Measurements from ENCODE around the gene HLA-C. TPM values are rescaled to one million over a fixed set of nuclear protein-coding genes. Genes with fewer than 3 reads are reported as not detected.

The HLA-C gene
- total and polyA plus RNA-seq, 9 of the 15 experiments (the other 6 are each of a cell fraction or from before 2014, with no cell fraction given) = 0.23 to 4.9 (median 1.2) TPM

DNA sequence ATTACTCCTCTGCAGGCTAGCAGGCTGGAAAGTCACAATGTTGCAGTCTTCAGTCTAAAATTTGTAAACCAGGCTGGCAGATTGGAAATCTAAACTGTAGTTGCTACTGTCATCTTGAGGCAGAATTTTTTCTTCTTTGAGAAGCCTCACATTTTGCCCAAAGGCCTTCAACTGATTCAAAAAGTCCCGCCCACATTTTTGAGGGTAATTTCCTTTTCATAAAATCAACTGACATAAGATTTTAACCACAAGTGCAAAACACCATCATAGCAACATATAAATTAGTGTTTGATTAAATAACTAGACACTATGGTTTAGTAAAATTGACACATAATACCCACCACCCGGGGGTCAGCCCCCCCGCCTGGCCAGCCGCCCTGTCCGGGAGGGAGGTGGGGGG is 28.4 kb downstream of the HLA-C start:
- Histone ChIP-seq H4K20me1 (replicated peaks; ENCODE audit: control insufficient read depth, insufficient read depth, low read length) (no peaks in the 10 kb centered on the region), H3K27me3 (ENCODE audit: control insufficient read depth in 2 of 2, insufficient read depth in 2 of 2, low read length in 2 of 2) (peaks cover 9 to 14% of the 10 kb centered on the region in 2 experiments; a peak in 4 of 5 replicates), H3K27ac (ENCODE audit: extremely low read depth, low read depth, low read length) (no peak overlapping the region), H2AFZ (ENCODE audit: low read depth, low read length) (no peak overlapping the region), H3K4me3 (no peak overlapping the region), H3K4me2 (ENCODE audit: insufficient read depth, low read length) (no peak overlapping the region), H3K4me1 (replicated peaks in 1 of 2; ENCODE audit: control insufficient read depth in 2 of 2, insufficient read depth in 2 of 2, low read length in 2 of 2) (no peaks in the 10 kb centered on the region), H3K9me1 (ENCODE audit: control insufficient read depth, insufficient read depth, low read length) (no peaks in the 10 kb centered on the region), H3K79me2 (ENCODE audit: control insufficient read depth, insufficient read depth, low read length) (no peaks in the 10 kb centered on the region), H3K9me3 (replicated peaks; ENCODE audit: control insufficient read depth, insufficient read depth, low read depth, low read length) (no peaks in the 10 kb centered on the region), H3K9ac (ENCODE audit: insufficient read depth in 1 of 2, low read depth in 2 of 2, low read length in 2 of 2) (no peak overlapping the region), H3K36me3 (ENCODE audit: control insufficient read depth, insufficient read depth, low read length) (no peaks in the 10 kb centered on the region)
- ChIA-PET CTCF (ENCODE audit: low intra/inter-chr PET ratio) (no interaction called here), POLR2A (no interaction called here)
- 0% methylated on average over 1 of the region's 5 CpGs for WGBS (ENCODE audit: insufficient coverage, low coverage, missing lambda C conversion rate)
- no TSS peak for BruUV-seq (replicated peaks)
- intact Hi-C loops (cut with micrococcal nuclease) = no loop called here
- in situ Hi-C loops (cut with MboI) = no loop called here
- DNase-seq (ENCODE audit: extremely low read depth in 1 of 4, low spot score in 3 of 4) (no peak), ATAC-seq (no peak), FAIRE-seq (no peak)
- TF ChIP-seq KLF6 (CRISPR knock-in tag; IDR thresholded peaks at IDR 0.05; ENCODE audit: borderline replicate concordance) (no peak), ZNF143 (CRISPR knock-in tag; IDR thresholded peaks at IDR 0.05) (no peak), TCF3 (CRISPR knock-in tag; IDR thresholded peaks at IDR 0.05) (no peak), ARNT (IDR thresholded peaks at IDR 0.05) (no peak), HDAC1 (IDR thresholded peaks at IDR 0.05) (no peak), PML (IDR thresholded peaks at IDR 0.05; ENCODE audit: low read length) (no peak)
- TF ChIP-seq, protein P1, sequence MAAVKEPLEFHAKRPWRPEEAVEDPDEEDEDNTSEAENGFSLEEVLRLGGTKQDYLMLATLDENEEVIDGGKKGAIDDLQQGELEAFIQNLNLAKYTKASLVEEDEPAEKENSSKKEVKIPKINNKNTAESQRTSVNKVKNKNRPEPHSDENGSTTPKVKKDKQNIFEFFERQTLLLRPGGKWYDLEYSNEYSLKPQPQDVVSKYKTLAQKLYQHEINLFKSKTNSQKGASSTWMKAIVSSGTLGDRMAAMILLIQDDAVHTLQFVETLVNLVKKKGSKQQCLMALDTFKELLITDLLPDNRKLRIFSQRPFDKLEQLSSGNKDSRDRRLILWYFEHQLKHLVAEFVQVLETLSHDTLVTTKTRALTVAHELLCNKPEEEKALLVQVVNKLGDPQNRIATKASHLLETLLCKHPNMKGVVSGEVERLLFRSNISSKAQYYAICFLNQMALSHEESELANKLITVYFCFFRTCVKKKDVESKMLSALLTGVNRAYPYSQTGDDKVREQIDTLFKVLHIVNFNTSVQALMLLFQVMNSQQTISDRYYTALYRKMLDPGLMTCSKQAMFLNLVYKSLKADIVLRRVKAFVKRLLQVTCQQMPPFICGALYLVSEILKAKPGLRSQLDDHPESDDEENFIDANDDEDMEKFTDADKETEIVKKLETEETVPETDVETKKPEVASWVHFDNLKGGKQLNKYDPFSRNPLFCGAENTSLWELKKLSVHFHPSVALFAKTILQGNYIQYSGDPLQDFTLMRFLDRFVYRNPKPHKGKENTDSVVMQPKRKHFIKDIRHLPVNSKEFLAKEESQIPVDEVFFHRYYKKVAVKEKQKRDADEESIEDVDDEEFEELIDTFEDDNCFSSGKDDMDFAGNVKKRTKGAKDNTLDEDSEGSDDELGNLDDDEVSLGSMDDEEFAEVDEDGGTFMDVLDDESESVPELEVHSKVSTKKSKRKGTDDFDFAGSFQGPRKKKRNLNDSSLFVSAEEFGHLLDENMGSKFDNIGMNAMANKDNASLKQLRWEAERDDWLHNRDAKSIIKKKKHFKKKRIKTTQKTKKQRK (IDR thresholded peaks at IDR 0.05; ENCODE audit: borderline replicate concordance, low read depth, low read length) = no peak
- TF ChIP-seq, protein P2, sequence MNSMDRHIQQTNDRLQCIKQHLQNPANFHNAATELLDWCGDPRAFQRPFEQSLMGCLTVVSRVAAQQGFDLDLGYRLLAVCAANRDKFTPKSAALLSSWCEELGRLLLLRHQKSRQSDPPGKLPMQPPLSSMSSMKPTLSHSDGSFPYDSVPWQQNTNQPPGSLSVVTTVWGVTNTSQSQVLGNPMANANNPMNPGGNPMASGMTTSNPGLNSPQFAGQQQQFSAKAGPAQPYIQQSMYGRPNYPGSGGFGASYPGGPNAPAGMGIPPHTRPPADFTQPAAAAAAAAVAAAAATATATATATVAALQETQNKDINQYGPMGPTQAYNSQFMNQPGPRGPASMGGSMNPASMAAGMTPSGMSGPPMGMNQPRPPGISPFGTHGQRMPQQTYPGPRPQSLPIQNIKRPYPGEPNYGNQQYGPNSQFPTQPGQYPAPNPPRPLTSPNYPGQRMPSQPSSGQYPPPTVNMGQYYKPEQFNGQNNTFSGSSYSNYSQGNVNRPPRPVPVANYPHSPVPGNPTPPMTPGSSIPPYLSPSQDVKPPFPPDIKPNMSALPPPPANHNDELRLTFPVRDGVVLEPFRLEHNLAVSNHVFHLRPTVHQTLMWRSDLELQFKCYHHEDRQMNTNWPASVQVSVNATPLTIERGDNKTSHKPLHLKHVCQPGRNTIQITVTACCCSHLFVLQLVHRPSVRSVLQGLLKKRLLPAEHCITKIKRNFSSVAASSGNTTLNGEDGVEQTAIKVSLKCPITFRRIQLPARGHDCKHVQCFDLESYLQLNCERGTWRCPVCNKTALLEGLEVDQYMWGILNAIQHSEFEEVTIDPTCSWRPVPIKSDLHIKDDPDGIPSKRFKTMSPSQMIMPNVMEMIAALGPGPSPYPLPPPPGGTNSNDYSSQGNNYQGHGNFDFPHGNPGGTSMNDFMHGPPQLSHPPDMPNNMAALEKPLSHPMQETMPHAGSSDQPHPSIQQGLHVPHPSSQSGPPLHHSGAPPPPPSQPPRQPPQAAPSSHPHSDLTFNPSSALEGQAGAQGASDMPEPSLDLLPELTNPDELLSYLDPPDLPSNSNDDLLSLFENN (IDR thresholded peaks at IDR 0.05; ENCODE audit: low read depth in 2 of 2, low read length in 2 of 2) = no peak
